GM19240 (cell line): Measurements from ENCODE around the gene PSAP.

Experiments
- DNase-seq: peaks from one replicate; pipeline ENCODE4 v3.0.0; 2011; ENCODE audit warnings: low spot score; ENCODE audit not compliant: insufficient read length

Gene PSAP

DNA sequence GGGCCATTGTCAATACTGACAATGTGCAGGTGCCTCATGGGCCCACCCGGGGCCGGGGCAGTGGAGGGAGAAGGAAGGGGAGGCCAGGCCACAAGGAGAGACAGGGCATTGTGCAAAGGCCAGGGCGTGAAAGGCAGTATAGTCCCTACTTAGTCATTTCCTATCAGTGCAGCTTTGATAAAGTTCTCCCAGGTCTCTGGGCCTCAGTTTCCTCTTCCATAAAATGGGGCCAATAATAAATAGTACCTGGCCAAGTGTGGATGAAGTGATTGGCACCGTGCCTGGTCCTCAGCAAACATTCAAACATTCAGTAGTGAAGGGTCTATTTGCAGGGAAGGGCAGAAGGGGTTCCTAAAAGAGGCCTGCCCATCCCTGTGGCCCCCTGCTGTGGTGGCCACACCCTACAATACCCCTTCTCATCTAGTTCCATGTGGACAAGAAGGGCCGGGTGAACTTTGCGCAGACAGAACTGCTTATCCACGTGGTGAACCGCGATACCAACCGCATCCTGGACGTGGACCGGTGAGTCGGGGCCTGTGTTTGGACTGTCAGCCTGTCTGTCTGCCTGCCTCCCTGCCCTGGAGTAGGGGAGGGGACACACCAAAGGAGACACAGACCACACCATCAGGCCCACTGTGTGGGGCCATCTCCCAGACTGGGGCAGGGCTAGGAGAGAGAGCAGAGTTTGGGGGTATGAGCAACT, 40.9 kb downstream of the PSAP start:
- no peak for DNase-seq

GRCh38 chr10:71809628-71810027, 41.4 kb downstream of the PSAP start:
- no peak for DNase-seq

DNA sequence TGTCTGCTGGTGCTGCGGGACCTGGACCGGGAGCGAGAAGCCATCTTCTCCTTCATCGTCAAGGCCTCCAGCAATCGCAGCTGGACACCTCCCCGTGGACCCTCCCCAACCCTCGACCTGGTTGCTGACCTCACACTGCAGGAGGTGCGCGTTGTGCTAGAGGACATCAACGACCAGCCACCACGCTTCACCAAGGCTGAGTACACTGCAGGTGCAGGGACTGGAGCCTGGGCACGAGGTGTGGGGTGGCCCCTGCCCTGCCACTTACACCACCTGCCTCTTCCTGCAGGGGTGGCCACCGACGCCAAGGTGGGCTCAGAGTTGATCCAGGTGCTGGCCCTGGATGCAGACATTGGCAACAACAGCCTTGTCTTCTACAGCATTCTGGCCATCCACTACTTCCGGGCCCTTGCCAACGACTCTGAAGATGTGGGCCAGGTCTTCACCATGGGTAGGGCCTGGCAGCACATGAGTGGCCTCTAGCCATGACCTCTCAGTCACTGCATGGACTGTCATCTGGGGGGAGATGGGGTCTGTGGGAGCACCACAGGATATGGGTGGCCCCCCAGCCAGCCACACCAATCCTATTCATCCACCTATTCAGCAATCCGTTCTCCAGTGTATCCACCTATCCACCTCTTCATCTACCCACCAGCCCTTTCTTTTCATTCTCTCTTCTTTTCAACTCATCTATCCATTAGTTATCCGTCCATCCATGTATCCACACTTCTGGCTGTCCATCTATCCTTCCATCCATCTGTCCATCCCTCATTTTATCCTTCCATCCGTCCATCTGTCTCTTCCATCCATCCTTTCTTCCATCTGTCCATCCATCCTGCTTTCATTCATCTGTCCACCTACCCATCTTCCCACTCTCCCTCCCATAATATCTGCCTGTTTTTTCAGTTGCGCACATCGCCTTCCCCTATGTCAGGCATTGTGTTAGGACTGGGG, 43.2 kb downstream of the PSAP start:
- DNase-seq: no peak

GRCh38 chr10:71806704-71807556, 44.1 kb downstream of the PSAP start:
- DNase-seq: no peak

GRCh38 chr10:71805776-71806703, 45.0 kb downstream of the PSAP start:
- no peak for DNase-seq

- DNase-seq: no peak
These were observed 47.0 kb downstream of the PSAP start for GRCh38 chr10:71804077-71804476.

DNA sequence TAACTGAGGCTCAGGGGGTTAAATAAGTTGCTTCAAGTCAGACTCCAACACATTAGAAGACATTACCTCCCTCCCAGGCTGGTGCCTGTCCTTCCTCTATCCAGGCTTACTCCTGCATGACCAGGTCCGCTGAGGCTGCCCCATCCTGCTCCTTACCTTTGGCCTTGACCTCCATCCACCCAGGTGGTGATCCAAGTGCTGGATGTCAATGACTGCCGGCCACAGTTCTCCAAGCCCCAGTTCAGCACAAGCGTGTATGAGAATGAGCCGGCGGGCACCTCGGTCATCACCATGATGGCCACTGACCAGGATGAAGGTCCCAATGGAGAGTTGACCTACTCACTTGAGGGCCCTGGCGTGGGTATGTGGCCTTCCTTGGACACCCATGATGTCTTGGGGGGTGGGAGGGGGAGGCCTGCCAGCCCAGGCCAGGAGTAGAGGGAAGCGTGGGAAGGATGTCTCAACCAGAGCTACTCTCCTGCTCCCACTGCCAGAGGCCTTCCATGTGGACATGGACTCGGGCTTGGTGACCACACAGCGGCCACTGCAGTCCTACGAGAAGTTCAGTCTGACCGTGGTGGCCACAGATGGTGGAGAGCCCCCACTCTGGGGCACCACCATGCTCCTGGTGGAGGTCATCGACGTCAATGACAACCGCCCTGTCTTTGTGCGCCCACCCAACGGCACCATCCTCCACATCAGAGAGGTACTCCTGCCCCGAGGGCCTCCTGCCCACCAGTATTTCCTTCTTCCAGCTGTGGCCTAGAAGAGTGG, 48.1 kb downstream of the PSAP start:
- DNase-seq: no peak

DNA sequence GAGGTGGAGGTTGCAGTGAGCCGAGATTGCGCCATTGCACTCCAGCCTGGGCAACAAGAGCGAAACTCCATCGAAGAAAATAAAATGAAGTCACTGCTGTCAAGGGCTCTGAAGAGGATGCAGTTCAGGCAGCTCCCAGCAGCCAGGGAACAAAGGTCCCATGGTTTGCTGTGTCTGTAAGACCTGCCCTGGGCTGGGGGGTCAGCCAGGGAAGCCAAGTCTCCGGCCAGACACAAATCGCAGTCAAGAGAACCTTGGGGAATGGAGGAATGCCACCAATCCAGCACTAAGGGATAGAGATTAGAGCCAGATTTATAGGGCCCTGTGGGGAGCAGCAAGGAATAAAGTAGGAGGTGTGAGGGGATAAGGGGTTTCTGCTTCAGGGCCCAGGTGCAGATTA, 48.8 kb downstream of the PSAP start:
- DNase-seq: no peak

DNA sequence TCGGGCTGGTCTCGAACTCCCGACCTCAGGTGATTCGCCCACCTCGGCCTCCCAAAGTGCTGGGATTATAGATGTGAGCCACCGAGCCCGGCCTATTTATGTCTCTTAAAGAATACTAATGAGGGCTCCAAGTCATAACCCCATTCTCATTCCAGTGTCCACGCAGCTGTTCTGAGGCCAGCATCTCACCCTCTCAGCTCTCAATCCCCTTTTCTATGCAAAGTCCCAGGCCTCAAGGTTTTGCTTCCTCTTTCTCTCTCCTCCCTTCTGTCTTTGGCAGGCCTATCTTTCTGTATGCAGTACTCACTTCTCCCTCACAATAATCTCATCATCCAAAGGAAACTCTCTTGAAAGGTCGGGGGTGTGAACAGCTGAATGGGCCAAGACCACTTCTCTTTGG, 49.7 kb downstream of the PSAP start:
- DNase-seq: peak; percentile 68

DNA sequence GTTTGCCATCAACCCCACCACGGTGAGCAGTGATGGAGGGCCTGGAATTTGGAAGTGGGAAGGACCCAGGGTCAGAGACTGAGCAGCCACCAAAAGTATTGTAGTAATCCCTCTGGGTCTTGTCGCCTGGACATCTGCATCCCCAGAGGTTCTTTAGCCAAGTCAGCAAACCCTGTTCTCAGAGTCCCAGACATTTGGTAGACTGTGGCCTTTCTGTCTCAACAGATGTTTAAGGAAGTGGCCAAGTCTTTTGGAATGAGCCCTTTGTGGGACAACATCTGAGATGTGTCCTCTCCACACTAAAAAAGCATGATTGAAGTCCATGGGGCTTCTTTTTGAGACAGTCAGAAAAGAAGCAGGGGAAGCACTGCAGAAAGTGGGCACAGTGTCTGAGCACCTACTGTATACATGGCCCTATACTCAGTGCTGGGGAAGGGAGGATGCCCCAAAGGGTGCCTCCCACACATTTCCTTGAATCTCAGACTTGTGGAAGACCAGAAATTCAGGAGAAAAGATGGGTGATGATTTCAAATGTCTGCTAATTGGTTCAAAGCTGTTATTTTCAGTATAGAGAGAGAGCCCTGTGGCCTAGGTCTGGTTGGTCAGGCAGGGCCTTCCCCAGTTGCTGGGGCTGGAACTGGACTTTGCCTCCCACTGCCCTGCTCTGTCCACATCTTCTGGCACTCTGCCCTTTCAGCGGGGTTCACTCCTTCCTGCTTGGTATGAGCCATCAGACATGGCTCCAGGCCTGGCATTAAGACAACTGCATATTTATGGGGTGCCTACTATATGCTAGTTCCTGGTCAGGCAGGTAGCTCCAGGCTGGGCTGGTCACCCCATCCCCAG, 51.2 kb downstream of the PSAP start:
- DNase-seq: no peak

- no peak for DNase-seq
These were observed 51.9 kb downstream of the PSAP start for GRCh38 chr10:71799112-71799511.

GRCh38 chr10:71798308-71798624, 52.8 kb downstream of the PSAP start:
- no peak for DNase-seq

- no peak for DNase-seq
These were observed 53.3 kb downstream of the PSAP start for GRCh38 chr10:71797533-71798307.

GRCh38 chr10:71796749-71797405, 54.2 kb downstream of the PSAP start:
- DNase-seq: no peak

DNA sequence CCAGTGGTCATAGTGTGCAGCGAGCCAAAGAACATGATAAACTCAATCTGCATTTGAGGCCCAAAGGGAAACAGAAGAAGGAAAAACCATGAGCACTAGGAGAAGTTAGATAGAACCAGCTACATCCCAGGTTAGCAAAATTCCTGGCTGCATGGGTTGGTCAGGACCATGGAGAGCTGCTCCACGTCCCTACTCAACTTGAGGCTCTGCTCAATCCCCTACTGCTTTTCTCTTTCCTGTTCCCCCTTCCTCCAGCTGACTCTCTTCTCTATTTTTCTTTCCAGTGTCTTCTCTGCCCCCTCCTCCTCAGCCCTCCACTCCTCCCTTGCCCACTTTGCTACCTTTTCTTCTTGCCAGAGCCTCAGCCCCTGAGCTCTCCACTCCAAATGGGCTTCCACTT, 55.8 kb downstream of the PSAP start:
- no peak for DNase-seq

DNA sequence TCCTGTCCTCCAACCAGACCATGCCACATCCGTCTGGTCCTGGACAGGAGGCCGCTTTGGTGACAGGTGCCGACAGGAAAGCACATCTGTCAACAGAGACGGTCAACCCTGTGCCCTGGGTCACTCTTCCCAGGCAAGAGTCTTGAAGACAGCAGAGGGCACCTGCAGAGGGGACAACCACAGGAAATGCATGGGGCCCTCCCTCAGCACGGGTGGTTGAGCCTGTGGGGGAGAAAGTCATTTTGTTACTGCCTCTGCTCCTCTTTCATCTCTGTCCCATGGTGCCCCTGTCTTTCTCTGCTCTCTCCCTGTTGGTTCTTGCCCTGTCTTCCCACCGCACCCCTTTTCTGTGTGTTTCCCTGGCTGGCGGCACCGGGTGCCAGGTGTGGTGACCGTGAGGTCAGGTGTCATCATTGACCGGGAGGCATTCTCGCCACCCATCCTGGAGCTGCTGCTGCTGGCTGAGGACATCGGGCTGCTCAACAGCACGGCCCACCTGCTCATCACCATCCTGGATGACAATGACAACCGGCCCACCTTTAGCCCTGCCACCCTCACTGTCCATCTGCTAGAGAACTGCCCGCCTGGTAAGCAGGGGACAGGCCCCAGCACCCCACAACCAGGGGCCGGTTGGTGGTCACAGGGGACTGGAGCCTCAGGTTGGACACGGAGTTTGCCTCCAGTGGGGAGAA, 60.2 kb downstream of the PSAP start:
- no peak for DNase-seq

GRCh38 chr10:71789871-71790270, 61.2 kb downstream of the PSAP start:
- DNase-seq: no peak
